ENCODE data around the gene SH3GL2.

DNA sequence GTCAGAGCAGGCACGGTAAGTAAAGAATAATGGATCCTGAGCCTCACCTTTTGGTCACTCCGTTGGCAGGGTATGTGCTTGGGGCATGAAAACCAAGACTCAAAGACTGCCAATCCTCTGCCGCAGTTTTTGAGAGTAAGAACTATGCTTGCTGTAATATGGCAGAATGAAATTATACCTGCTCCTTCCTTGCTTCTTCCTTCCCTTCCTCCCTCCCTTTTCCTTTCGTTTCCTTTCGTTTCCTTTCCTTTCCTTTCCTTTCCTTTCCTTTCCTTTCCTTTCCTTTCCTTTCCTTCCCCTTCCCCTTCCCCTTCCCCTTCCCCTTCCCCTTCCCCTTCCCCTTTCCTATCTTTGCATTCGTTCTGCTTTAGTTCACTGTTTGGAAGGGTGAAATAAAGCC, 43.9 kb downstream of the SH3GL2 start:
- TF ChIP-seq, protein P1, sequence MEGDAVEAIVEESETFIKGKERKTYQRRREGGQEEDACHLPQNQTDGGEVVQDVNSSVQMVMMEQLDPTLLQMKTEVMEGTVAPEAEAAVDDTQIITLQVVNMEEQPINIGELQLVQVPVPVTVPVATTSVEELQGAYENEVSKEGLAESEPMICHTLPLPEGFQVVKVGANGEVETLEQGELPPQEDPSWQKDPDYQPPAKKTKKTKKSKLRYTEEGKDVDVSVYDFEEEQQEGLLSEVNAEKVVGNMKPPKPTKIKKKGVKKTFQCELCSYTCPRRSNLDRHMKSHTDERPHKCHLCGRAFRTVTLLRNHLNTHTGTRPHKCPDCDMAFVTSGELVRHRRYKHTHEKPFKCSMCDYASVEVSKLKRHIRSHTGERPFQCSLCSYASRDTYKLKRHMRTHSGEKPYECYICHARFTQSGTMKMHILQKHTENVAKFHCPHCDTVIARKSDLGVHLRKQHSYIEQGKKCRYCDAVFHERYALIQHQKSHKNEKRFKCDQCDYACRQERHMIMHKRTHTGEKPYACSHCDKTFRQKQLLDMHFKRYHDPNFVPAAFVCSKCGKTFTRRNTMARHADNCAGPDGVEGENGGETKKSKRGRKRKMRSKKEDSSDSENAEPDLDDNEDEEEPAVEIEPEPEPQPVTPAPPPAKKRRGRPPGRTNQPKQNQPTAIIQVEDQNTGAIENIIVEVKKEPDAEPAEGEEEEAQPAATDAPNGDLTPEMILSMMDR (IDR thresholded peaks at IDR 0.05 in 8 of 11, conservative IDR thresholded peaks at IDR 0.05 in 3 of 11) = no peak
- TF ChIP-seq POLR2A (IDR thresholded peaks at IDR 0.05) = no peak
- no peak for TF ChIP-seq POLR2AphosphoS5 (IDR thresholded peaks at IDR 0.05)
